ENCODE measurements around the gene SLC66A1. TPM values are rescaled to one million over a fixed set of nuclear protein-coding genes. Genes with fewer than 3 reads are reported as not detected.

The SLC66A1 gene
- total and polyA plus RNA-seq, 2 of the 13 experiments (the other 11 are each of a cell fraction or from before 2014, with no cell fraction given): 15.4 to 18.9 TPM

DNA sequence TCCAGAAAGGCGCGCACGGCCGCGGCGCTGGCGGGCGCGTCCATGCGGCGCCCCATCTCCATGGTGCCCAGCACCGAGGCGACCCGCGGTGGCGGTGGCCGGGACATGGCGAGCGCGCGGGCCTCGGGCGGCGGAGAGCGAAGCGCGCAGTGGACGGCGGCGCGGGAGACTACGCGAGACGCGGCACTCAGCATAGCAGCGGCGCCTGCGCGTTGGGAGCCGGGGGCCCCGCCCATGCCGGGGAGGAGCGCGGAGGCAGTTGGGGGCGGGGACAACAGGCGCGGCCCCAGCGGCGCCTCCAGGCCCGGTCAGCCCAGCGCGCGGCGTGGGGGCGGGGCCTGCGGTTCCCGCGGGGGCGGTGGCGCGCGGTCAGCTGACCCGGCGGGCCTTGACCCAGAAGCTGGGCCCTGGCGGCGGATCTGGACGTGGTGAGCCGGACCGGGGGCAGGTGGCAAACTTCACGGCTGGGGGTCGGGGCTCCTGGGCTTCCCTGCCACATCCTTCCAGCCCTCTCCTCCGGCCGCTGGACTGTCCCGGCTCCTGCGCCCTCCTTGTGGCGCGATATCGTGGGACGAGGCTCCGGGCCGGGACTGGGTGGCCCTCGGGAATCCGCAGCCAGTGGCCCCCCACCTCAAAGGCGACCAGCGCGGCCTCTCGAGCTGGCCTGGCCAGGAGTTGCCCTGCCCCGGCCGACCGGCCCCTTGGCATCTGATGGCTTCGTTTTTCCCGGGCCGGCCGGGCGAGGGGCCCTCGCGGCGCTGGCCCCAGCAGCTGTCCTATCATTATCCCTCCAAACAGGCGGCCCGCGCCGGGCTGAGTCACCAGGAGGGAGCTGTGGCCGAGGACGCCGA, at the start of gene SLC66A1, which contains the start of gene AKR7A2 (continued):
- TF ChIP-seq, protein P1, sequence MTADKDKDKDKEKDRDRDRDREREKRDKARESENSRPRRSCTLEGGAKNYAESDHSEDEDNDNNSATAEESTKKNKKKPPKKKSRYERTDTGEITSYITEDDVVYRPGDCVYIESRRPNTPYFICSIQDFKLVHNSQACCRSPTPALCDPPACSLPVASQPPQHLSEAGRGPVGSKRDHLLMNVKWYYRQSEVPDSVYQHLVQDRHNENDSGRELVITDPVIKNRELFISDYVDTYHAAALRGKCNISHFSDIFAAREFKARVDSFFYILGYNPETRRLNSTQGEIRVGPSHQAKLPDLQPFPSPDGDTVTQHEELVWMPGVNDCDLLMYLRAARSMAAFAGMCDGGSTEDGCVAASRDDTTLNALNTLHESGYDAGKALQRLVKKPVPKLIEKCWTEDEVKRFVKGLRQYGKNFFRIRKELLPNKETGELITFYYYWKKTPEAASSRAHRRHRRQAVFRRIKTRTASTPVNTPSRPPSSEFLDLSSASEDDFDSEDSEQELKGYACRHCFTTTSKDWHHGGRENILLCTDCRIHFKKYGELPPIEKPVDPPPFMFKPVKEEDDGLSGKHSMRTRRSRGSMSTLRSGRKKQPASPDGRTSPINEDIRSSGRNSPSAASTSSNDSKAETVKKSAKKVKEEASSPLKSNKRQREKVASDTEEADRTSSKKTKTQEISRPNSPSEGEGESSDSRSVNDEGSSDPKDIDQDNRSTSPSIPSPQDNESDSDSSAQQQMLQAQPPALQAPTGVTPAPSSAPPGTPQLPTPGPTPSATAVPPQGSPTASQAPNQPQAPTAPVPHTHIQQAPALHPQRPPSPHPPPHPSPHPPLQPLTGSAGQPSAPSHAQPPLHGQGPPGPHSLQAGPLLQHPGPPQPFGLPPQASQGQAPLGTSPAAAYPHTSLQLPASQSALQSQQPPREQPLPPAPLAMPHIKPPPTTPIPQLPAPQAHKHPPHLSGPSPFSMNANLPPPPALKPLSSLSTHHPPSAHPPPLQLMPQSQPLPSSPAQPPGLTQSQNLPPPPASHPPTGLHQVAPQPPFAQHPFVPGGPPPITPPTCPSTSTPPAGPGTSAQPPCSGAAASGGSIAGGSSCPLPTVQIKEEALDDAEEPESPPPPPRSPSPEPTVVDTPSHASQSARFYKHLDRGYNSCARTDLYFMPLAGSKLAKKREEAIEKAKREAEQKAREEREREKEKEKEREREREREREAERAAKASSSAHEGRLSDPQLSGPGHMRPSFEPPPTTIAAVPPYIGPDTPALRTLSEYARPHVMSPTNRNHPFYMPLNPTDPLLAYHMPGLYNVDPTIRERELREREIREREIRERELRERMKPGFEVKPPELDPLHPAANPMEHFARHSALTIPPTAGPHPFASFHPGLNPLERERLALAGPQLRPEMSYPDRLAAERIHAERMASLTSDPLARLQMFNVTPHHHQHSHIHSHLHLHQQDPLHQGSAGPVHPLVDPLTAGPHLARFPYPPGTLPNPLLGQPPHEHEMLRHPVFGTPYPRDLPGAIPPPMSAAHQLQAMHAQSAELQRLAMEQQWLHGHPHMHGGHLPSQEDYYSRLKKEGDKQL (CRISPR knock-in tag; IDR thresholded peaks at IDR 0.05; ENCODE audit: low read depth): no peak
- peak; percentile 43; the same call in 1 of the 2 replicates for TF ChIP-seq DMAP1 (CRISPR knock-in tag; IDR thresholded peaks at IDR 0.05)
- 0 out of 2 replicates have a peak, but pooled peaks have one; percentile 9 for TF ChIP-seq KDM1A (CRISPR knock-in tag; IDR thresholded peaks at IDR 0.05)
- no peak for TF ChIP-seq ELF4 (CRISPR knock-in tag; IDR thresholded peaks at IDR 0.05; ENCODE audit: borderline replicate concordance)
- no peak; the same call in 1 of the 2 replicates for TF ChIP-seq PPARG (CRISPR knock-in tag; conservative IDR thresholded peaks at IDR 0.05)
- TF ChIP-seq MYPOP (CRISPR knock-in tag; IDR thresholded peaks at IDR 0.05): 0 out of 2 replicates have a peak, but pooled peaks have one; percentile 64
- TF ChIP-seq, protein P2, sequence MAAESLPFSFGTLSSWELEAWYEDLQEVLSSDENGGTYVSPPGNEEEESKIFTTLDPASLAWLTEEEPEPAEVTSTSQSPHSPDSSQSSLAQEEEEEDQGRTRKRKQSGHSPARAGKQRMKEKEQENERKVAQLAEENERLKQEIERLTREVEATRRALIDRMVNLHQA (CRISPR knock-in tag; IDR thresholded peaks at IDR 0.05): no peak
- 0 out of 2 replicates have a peak, but pooled peaks have one; percentile 40 for TF ChIP-seq ZNF124 (CRISPR knock-in tag; IDR thresholded peaks at IDR 0.05)
- peak; percentile 57; the same call in 1 of the 2 replicates for TF ChIP-seq ZNF44 (CRISPR knock-in tag; IDR thresholded peaks at IDR 0.05)
- TF ChIP-seq ZNF674 (CRISPR knock-in tag; IDR thresholded peaks at IDR 0.05; ENCODE audit: low read depth): no peak; the same call in 1 of the 2 replicates
- TF ChIP-seq MAX (IDR thresholded peaks at IDR 0.05): peak; percentile 87
- TF ChIP-seq GATAD2A (CRISPR knock-in tag; IDR thresholded peaks at IDR 0.05): no peak
- TF ChIP-seq MLLT10 (CRISPR knock-in tag; IDR thresholded peaks at IDR 0.05): no peak
- 0 out of 2 replicates have a peak, but pooled peaks have one; percentile 46 for TF ChIP-seq PREB (CRISPR knock-in tag; IDR thresholded peaks at IDR 0.05)
- peak; percentile 84 for TF ChIP-seq YY1 (IDR thresholded peaks at IDR 0.05; ENCODE audit: insufficient read depth, insufficient replicate concordance, low read depth, low read length)
- peak; percentile 51; the same call in 1 of the 2 replicates for TF ChIP-seq CREBL2 (CRISPR knock-in tag; IDR thresholded peaks at IDR 0.05; ENCODE audit: borderline replicate concordance)
- TF ChIP-seq ZNF703 (CRISPR knock-in tag; IDR thresholded peaks at IDR 0.05; ENCODE audit: borderline replicate concordance): 0 out of 2 replicates have a peak, but pooled peaks have one; percentile 66
- TF ChIP-seq SNRNP70 (IDR thresholded peaks at IDR 0.05; ENCODE audit: low read depth, low read length): no peak
- TF ChIP-seq, protein P3, sequence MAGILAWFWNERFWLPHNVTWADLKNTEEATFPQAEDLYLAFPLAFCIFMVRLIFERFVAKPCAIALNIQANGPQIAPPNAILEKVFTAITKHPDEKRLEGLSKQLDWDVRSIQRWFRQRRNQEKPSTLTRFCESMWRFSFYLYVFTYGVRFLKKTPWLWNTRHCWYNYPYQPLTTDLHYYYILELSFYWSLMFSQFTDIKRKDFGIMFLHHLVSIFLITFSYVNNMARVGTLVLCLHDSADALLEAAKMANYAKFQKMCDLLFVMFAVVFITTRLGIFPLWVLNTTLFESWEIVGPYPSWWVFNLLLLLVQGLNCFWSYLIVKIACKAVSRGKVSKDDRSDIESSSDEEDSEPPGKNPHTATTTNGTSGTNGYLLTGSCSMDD (CRISPR knock-in tag; IDR thresholded peaks at IDR 0.05): no peak
- TF ChIP-seq SKI (IDR thresholded peaks at IDR 0.05; ENCODE audit: partially characterized antibody): peak; percentile 50

Measured in HepG2 (cell line).